Uterus (tissue), 2 donors: Measurements from ENCODE around the gene SLC6A19.

Experiments used
- POLR2A ChIP-seq, 2 donors: fragments of 450-650 bp; IDR thresholded peaks; one replicate each; pipeline ENCODE4 v1.6.1; 2016; ENCODE audit warnings: antibody characterized with exemption in 2 of 2, mild to moderate bottlenecking in 1 of 2, moderate library complexity in 1 of 2
- TF ChIP-seq, protein P1 (sequence below), 4 experiments: fragments of 200-600 bp in 2 of 4; fragments of 450-650 bp in 2 of 4; sonication (generic) in 2 of 4; IDR thresholded peaks; one replicate each; pipeline ENCODE4 v1.5.1; 2016 to 2019; ENCODE audit warnings: antibody characterized with exemption in 4 of 4, mild to moderate bottlenecking in 2 of 4, moderate library complexity in 1 of 4

DNA sequence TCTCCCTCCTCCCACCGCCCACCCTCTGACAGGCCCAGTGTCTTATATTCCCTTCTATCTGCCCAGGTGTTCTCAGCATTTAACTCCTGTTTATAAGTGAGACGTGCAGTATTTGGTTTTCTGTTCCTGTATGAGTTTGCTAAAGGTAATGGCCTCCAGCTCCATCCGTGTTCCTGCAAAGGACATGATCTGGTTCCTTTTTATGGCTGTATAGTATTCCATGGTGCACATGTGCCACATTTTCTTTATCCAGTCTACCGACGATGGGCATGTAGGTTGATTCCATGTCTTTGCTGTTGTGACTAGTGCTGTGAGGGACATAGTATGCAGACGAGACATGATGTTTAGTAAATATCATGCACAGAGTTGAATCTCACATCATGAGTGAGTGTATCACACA lies 7.0 kb upstream of the SLC6A19 start:
- TF ChIP-seq, protein P1, sequence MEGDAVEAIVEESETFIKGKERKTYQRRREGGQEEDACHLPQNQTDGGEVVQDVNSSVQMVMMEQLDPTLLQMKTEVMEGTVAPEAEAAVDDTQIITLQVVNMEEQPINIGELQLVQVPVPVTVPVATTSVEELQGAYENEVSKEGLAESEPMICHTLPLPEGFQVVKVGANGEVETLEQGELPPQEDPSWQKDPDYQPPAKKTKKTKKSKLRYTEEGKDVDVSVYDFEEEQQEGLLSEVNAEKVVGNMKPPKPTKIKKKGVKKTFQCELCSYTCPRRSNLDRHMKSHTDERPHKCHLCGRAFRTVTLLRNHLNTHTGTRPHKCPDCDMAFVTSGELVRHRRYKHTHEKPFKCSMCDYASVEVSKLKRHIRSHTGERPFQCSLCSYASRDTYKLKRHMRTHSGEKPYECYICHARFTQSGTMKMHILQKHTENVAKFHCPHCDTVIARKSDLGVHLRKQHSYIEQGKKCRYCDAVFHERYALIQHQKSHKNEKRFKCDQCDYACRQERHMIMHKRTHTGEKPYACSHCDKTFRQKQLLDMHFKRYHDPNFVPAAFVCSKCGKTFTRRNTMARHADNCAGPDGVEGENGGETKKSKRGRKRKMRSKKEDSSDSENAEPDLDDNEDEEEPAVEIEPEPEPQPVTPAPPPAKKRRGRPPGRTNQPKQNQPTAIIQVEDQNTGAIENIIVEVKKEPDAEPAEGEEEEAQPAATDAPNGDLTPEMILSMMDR (IDR thresholded peaks at IDR 0.05), result no peak
- no peak for TF ChIP-seq POLR2A (IDR thresholded peaks at IDR 0.05)
